ENCODE data around the gene UBASH3B.

UBASH3B gene

GRCh38 chr11:122656631-122657101 lies 1.1 kb downstream of the UBASH3B start:
- peak; percentile 41 for DNase-seq (ENCODE audit: low read depth)
- TF ChIP-seq MAX (IDR thresholded peaks at IDR 0.05; ENCODE audit: low read depth, low read length): no peak
- no peak for TF ChIP-seq MYC (IDR thresholded peaks at IDR 0.05; ENCODE audit: low read depth, low read length)
- no peak for TF ChIP-seq CTCF (IDR thresholded peaks at IDR 0.05; ENCODE audit: low read depth, low read length)
- TF ChIP-seq POLR2A (IDR thresholded peaks at IDR 0.05; ENCODE audit: extremely low read depth, insufficient read length): no peak

GRCh38 chr11:122659676-122660554 lies 4.4 kb downstream of the UBASH3B start:
- no peak for TF ChIP-seq MYC (IDR thresholded peaks at IDR 0.05; ENCODE audit: low read depth, low read length)
- no peak for TF ChIP-seq POLR2A (IDR thresholded peaks at IDR 0.05; ENCODE audit: extremely low read depth, insufficient read length)
- no peak for TF ChIP-seq MAX (IDR thresholded peaks at IDR 0.05; ENCODE audit: low read depth, low read length)
- TF ChIP-seq CTCF (IDR thresholded peaks at IDR 0.05; ENCODE audit: low read depth, low read length): no peak
- H3K4me3 ChIP-seq (ENCODE audit: low read depth, low read length): no peak overlapping the region
- peak; percentile 43 for DNase-seq (ENCODE audit: low read depth)

More at GRCh38 chr11:122656631-122657101, 1.1 kb downstream of the UBASH3B start:
- peak overlapping the region; percentile 72 for H3K4me3 ChIP-seq (ENCODE audit: low read depth, low read length)

- no peak overlapping the region for H3K4me3 ChIP-seq (ENCODE audit: low read depth, low read length)
- no peak for TF ChIP-seq MAX (IDR thresholded peaks at IDR 0.05; ENCODE audit: low read depth, low read length)
- no peak for DNase-seq (ENCODE audit: low read depth)
These were observed 5.8 kb downstream of the UBASH3B start for GRCh38 chr11:122661182-122661945.

- TF ChIP-seq CTCF (IDR thresholded peaks at IDR 0.05; ENCODE audit: low read depth, low read length) (no peak), MYC (IDR thresholded peaks at IDR 0.05; ENCODE audit: low read depth, low read length) (no peak), MAX (IDR thresholded peaks at IDR 0.05; ENCODE audit: low read depth, low read length) (no peak), POLR2A (IDR thresholded peaks at IDR 0.05; ENCODE audit: extremely low read depth, insufficient read length) (no peak)
- no peak overlapping the region for H3K4me3 ChIP-seq (ENCODE audit: low read depth, low read length)
- DNase-seq (ENCODE audit: low read depth): no peak
These were observed 7.7 kb downstream of the UBASH3B start for GRCh38 chr11:122663056-122663740.

- H3K4me3 ChIP-seq (ENCODE audit: low read depth, low read length): no peak overlapping the region
- TF ChIP-seq CTCF (IDR thresholded peaks at IDR 0.05; ENCODE audit: low read depth, low read length): no peak
- no peak for TF ChIP-seq MYC (IDR thresholded peaks at IDR 0.05; ENCODE audit: low read depth, low read length)
- no peak for TF ChIP-seq POLR2A (IDR thresholded peaks at IDR 0.05; ENCODE audit: extremely low read depth, insufficient read length)
- TF ChIP-seq MAX (IDR thresholded peaks at IDR 0.05; ENCODE audit: low read depth, low read length): no peak
- peak; percentile 58 for DNase-seq (ENCODE audit: low read depth)
These were observed 8.2 kb downstream of the UBASH3B start for GRCh38 chr11:122663764-122664163.
